Left ventricle myocardium superior (tissue), 1 donor: ENCODE data around the gene CTDSPL. TPM values are rescaled to one million over a fixed set of nuclear protein-coding genes. Genes with fewer than 3 reads are reported as not detected.
"Not testable (repeated sequence)": the region's sequence is repeated elsewhere in the genome, so short reads cannot be mapped to it uniquely, and the experiment has no call there.

ENCODE experiments used
- ATAC-seq: fragments of 200-7000 bp; cut with Tn5 transposase; one replicate; pipeline ENCODE4 v1.9.1; 2020; ENCODE audit warnings: mild to moderate bottlenecking, moderate library complexity
- DNase-seq: peaks from one replicate; pipeline ENCODE4 v3.0.0-alpha.2; 2020
- intact Hi-C: fragments of 100-400 bp; cut with micrococcal nuclease; formaldehyde crosslinking; loops from one replicate; pipeline ENCODE4 v1.11.0; 2022
- total RNA-seq: library from RNA; stranded (reverse); fragmentation: NEBNext Ultra II Directional; extraction: Animal tissue kit (Norgen Biotek cat#: 25700); gene quantifications from one replicate; pipeline ENCODE4 v1.2.1, GENCODE V29; 2021
- donor health status: DM: no; HTN: yes; CAD: no; lungs with severe emphysema.

The CTDSPL gene
- total RNA-seq, 1 donor from 2014 or later, result 53.8 TPM

DNA sequence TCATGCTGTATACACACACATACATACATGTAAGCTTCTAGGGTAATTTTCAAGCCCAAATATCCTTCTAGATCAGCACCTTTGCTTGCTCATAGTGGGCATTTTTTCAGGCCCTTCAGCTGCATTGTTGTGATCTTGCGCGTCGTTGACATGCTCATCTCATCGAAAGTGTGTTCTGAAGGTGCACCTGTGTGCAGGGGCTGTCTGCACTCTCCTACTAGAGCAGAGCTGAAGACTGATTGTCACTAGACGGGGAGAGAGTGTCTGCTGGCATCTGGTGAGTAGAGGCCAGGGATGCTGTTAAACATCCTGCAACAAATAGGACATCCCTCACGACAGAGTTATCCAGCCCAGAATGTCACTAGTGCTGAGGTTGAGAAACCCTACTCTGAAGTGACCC lies 93.2 kb downstream of the CTDSPL start:
- ATAC-seq (no peak), DNase-seq (no peak)
- intact Hi-C loops, result no loop called here

DNA sequence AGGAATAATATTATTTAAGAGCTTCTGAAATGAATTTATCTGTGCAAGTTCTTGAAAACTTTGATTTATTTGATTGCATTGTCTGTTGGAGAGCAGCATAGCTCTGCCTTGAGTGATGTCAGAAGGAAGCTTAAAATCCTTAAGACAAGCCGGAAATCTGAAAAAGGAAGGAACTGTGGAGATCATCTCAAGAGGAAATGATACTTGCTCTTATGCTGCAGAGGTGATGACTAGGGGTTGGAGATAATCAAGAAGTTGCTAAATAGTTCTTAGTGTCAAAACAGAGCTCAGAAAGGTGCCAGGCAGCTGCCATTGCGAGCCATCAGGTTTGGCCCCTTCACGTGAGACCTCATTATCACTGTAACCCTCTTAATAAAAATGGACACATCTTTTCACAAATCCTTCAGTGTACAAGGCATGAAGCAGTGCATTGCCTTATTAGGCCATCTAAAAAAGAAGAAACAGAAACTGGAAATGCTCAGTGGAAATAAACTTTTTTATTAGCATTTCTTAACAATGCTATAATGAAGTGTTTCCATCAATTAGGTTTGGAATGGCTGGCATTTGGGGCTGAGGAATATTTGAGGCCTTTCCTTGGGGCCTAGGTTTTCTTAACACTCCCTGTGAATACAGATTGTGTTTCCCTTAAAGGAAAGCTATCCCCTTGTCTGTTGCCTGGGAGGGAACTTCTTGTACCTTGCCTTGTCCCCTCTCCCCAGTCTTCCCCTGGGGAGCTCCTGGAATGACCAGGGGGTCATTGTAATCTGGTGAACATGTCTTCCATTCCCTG lies 94.4 kb downstream of the CTDSPL start:
- ATAC-seq (peak; percentile 43), DNase-seq (no peak)
- intact Hi-C loops, result no loop called here

DNA sequence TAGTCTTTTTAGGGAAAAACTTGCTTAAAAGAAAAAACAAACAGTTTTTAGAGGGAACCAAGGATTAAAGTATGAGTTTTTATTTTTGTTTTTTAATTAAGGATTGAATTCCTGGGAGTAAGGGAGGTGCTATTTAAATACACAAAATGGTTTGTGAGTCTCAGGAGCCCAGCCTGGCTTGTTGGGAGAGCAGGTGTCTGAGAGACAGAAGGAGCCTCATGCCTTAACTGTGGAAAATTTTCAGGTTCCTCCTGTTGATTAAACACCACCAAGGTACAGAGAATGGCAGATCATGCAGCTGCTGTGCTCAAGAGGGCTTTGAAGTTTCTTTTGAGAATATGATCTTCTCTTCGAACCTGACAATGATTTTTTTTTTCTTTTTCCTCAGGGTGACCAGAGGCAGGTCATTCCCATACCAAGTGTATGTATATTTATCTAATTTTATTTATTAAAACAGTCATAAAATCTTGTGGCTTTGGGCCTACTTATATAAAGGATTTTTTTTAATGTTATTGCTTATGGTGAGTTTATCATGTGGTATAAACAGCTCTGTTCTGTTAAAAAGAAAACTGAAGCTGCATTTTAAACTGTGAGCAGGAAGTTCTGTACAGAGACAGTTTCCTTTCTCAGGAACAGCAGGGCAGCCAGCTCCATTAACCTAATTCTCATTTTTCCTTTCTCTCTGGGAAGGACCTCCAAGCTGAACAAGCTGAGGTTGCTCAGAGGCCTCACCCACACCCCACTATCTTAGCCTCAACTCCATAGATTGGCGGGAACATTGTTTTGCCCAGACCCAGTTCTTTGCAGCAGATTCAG lies 95.3 kb downstream of the CTDSPL start:
- intact Hi-C loops, result no loop called here
- ATAC-seq (peak; percentile 34), DNase-seq (no peak)

DNA sequence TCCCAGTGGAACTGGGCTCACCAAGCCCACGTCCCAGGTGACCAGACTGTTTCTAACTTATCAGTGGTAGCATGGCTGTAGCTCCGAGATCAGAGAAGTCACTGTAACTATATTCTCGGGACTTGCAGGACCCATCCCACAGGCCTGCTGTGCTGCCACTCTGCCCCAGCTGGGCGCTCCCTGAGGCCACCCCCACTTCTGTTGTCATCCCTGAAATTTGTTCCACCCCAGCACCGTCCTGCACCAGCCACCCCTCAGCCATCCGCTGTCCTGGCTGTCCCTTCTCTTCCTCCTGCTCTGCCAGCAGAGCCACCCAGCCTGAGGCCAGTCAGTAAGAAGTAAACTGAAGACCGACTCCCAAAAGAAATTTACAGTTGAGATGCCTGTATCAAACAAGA lies 95.9 kb downstream of the CTDSPL start:
- intact Hi-C loops, result no loop called here
- ATAC-seq (peak; percentile 40), DNase-seq (no peak)

DNA sequence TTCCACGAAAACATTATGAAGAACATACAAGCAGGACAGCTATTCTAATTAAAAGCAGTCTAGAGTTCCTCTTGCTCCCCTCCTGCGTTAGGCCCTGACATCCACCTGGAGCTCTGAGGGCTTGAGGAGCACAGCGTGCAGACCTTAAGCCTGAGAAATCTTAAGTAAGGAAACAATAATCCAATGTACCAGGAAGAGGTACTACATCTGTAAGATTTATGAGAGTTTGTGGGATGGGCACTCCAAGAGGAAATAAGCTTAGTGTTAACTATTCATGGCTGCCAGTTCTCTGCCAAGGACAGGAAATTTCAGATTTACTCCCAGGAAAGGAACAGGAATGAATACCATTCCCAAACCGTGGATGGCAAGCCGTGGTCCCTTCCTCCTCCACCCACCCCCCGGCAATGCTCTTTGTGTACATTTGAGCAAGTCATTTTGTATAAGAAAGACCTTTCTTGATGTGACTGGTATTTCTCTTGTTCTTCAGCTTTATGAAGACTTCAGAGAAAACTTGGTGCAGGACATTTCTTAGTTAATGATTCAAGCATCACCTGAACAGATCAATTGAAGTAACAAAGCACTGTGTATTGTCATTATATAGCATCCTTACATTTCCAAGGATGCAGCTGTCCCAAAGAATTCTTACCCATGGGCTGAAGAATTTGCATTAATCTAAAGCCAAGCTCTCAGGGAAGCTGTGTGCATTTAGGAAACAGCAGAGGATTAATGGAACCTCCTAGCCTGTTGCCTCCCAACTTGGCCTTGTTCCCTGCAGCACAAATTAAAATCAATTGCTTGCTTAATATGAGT lies 100.1 kb downstream of the CTDSPL start:
- ATAC-seq (no peak), DNase-seq (no peak)
- intact Hi-C loops, result no loop called here

DNA sequence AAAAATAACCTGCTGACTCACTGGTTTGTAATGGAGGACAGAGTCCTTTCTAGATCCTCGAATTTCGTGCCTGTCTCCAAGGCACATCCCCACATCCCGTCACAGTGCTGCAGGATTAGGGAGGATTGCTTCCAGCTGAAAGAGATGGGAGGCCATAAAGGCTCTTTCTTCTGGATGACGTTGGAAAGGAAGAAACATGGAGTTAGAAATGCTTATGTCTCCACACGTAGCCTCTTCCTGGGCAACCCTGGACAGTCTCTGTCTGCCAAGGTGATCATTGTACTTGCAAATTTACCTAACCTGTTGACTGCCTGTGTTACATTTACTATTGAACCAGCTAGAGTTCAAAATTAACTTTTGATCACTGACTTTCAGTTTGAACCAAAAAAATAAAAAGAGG lies 101.3 kb downstream of the CTDSPL start:
- ATAC-seq (no peak), DNase-seq (no peak)
- intact Hi-C loops, result no loop called here

DNA sequence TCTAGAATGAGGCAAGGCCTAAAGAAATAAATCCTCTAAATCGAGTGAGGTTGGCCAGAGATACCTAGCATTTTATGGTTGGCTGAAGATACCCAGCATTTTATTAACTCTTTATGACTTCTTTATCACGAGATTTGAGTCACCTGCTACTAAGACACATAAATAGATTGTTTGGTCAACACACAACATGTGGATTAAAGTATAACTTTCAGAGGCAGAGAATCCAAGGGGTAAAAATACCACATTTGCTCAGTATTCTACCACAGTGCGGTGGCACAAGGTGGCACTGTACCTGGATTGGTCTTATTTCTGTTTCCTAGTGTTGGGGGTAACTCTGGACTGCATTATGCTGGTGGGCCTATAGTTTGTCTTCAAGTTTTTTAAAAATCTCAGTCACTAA lies 102.0 kb downstream of the CTDSPL start:
- ATAC-seq, result no peak
- intact Hi-C loops, result no loop called here
- DNase-seq, result no peak

DNA sequence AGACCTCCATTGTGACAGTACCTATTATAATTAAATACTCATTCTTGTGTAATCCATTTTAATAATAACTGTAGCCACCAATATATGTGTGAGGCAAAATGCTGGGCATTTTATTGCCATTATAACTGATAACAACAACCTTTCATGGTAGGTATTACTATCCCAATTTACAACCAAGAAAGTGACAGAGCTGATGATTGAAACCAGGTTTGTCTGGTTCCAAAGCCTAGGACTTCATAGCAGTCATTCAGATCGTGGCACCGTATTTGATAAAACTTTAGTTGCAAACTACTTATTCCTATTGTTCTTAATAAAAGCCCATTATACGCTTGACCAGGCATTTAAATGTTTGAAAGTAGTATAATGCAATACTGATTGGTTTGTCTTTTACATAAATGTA lies 102.5 kb downstream of the CTDSPL start:
- intact Hi-C loops, result no loop called here
- ATAC-seq, result no peak

GRCh38 chr3:37964716-37965115 lies 103.0 kb downstream of the CTDSPL start:
- ATAC-seq, result no peak
- DNase-seq, result no peak
- intact Hi-C loops, result loop anchor here (5.0 kb wide), 1 partner anchor 107 kb away; no protein-coding TSS in a partner anchor

More for the DNA sequence above, 102.5 kb downstream of the CTDSPL start:
- no peak for DNase-seq

DNA sequence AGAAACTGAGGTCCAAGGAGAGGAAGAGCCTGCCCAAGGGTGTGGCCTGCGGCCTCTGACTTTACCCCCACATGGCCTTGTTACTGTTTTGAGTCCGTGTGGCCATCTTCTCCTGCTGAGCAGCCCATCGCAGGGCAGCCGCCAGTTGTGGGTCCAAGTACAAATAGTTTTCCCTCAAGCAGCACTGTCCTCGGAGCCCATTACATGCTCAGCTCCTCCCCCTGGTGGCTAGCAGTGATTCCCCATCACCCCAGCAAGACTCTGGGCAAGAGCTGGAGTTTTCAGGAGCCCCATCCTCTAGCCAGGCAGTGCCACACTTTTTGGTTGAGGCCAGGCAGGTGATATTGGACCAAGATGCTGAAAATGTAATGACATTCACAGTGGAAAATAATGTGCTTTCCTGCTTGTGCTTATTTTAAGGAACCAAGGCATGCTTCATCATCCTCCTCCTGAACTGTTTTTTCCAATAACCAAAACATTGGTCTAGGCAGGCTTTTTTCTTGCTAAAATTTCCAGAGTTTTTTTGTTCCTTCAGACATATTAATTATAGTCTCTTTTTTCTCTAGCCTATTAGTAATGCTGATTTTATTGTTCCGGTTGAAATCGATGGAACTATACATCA lies 105.7 kb downstream of the CTDSPL start:
- ATAC-seq (peak; percentile 78), DNase-seq (peak; percentile 70)
- intact Hi-C loops, result loop anchor here (5.0 kb wide), 1 partner anchor 110 kb away; no protein-coding TSS in a partner anchor

- no peak for ATAC-seq
- DNase-seq, result no peak
- intact Hi-C loops, result loop anchor here (5.0 kb wide), 1 partner anchor 111 kb away; no protein-coding TSS in a partner anchor
Measured at GRCh38 chr3:37968199-37968598, 106.5 kb downstream of the CTDSPL start.

- ATAC-seq (peak; percentile 37), DNase-seq (no peak)
- intact Hi-C loops, result loop anchor here (5.0 kb wide), 1 partner anchor 112 kb away; no protein-coding TSS in a partner anchor
Measured at GRCh38 chr3:37968813-37969595, 107.3 kb downstream of the CTDSPL start.

GRCh38 chr3:37969596-37970100 lies 108.0 kb downstream of the CTDSPL start:
- DNase-seq (no peak), ATAC-seq (peak; percentile 15)
- intact Hi-C loops, result loop anchor here (5.0 kb wide), 1 partner anchor 112 kb away; no protein-coding TSS in a partner anchor

DNA sequence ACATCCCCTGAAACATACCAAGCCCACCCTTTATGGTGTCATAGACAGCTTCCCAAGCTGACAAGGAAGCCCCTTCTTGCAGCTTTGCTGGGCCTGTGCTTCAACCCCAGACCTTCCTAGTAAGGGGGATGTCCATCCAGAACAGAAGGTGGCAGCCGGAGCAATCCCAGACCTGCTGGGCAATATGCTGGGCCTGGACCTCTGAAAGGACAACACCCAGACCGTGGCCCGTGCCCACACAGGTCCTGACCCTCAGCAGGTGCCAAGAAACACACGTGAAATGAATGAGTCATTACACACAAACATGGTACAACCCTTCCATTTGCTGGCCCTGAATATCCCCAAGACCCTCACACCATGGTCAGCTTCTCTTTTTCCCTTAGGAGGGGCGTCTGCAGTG lies 109.1 kb downstream of the CTDSPL start:
- DNase-seq (no peak), ATAC-seq (no peak)
- intact Hi-C loops, result no loop called here

- intact Hi-C loops, result no loop called here
- ATAC-seq (no peak), DNase-seq (no peak)
Measured at GRCh38 chr3:37971467-37971866, 109.8 kb downstream of the CTDSPL start.

- DNase-seq, intact Hi-C loops, ATAC-seq: not testable (repeated sequence)
Measured at GRCh38 chr3:37972056-37972455, 110.4 kb downstream of the CTDSPL start.

DNA sequence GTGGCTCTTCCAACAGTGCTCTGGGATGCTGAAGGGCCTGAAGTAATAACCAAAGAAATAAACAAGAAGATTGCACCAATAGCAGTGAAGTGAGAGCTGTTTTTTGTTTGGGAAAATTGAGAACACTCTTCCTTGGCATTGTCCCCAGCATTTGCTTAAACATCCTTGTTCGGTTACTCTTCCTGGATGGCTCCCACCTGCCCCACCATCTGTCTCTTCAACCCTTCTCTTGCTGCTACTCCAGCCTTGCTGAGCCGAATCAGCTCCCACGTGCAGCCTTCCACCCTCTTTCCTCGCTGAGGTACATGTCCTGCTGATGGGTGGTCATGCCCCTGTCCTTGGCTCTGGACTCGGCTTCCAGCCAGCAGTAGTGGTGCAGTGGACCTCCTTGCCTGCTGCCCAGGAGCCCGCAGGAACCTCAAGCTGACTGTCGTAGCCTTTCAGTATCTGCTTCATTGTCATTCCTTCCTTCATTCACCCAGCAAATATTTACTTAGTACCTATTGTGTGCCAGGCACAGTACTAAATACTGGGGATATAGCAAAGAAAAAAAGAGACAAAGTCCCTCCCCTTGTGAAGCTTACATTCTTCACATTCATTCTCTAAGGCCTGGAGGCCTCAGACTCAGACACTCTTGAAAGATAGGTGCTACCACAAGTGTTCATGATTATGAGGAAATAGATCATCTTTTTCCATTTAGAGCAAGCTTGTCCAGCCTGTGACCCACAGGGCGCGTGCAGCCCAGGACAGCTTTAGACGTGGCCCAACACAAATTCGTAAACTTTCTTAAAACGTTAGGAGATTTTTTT lies 111.8 kb downstream of the CTDSPL start:
- intact Hi-C loops, result no loop called here
- ATAC-seq (no peak), DNase-seq (no peak)
